B cell (primary cell): ENCODE data around the gene CDH13.

Source experiments
- EZH2 ChIP-seq: IDR thresholded peaks from 2 replicates; pipeline ENCODE4 v1.6.1; 2012; ENCODE audit warnings: borderline replicate concordance, low read depth, mild to moderate bottlenecking, moderate library complexity, low read length; ENCODE audit not compliant: insufficient read depth, poor library complexity, severe bottlenecking
- TF ChIP-seq, protein P1 (sequence below): fragments of 200-600 bp; IDR thresholded peaks from one replicate; pipeline ENCODE4 v1.8.0; 2022; ENCODE audit warnings: antibody characterized with exemption, mild to moderate bottlenecking

- TF ChIP-seq EZH2 = no peak
- TF ChIP-seq, protein P1, sequence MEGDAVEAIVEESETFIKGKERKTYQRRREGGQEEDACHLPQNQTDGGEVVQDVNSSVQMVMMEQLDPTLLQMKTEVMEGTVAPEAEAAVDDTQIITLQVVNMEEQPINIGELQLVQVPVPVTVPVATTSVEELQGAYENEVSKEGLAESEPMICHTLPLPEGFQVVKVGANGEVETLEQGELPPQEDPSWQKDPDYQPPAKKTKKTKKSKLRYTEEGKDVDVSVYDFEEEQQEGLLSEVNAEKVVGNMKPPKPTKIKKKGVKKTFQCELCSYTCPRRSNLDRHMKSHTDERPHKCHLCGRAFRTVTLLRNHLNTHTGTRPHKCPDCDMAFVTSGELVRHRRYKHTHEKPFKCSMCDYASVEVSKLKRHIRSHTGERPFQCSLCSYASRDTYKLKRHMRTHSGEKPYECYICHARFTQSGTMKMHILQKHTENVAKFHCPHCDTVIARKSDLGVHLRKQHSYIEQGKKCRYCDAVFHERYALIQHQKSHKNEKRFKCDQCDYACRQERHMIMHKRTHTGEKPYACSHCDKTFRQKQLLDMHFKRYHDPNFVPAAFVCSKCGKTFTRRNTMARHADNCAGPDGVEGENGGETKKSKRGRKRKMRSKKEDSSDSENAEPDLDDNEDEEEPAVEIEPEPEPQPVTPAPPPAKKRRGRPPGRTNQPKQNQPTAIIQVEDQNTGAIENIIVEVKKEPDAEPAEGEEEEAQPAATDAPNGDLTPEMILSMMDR = no peak
These were observed 996.4 kb downstream of the CDH13 start for GRCh38 chr16:83623091-83623730.
